GM18505 (cell line): Measurements from ENCODE around the gene CYTH2.

Experiments
- ATAC-seq: cut with Tn5 transposase; IDR thresholded peaks from one replicate; pipeline ENCODE4 v1.9.1; 2021; ENCODE audit not compliant: unreplicated experiment
- POLR2A ChIP-seq: IDR thresholded peaks from 4 replicates; pipeline ENCODE4 v1.6.1; 2011; ENCODE audit warnings: borderline replicate concordance; ENCODE audit not compliant: insufficient read depth, insufficient read length; ENCODE audit errors: extremely low read depth

The CYTH2 gene

DNA sequence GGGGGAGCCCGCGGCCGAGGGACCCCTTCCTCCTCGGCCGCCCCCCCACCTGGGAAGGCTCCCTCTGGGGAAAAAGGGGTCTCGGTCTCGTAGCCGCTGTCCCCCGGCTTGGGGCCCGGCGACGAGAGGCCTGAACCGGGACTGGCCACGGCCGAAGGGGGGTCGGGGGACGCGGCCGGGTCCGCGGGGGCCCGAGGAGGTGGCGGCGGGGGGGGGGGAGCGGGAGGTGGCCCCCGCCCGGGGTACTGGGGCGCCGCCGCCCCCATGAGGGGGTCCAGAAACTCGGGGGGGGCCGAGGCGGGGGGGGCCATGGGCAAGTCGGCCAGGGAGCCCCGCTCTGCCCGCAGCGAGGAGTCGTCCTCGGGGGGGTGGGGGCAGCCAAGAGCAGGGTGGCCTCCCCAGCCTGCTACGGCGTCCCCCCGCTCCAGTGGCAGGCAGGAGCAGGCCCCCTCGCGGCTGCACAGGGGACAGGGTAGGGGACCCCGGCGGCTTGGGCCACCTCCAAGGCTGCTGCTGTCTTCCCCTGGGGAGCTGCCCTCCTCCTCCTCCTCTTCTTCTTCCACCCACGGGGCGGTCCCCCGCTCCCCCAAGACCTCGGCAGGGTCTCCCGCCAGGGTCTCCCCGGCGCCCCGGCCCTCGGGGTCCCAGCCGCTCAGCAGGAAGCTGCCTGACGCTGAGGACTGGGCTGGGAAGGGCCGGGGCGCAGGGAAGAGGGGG, 29.6 kb downstream of the CYTH2 start:
- ATAC-seq: no peak
- TF ChIP-seq POLR2A: no peak

DNA sequence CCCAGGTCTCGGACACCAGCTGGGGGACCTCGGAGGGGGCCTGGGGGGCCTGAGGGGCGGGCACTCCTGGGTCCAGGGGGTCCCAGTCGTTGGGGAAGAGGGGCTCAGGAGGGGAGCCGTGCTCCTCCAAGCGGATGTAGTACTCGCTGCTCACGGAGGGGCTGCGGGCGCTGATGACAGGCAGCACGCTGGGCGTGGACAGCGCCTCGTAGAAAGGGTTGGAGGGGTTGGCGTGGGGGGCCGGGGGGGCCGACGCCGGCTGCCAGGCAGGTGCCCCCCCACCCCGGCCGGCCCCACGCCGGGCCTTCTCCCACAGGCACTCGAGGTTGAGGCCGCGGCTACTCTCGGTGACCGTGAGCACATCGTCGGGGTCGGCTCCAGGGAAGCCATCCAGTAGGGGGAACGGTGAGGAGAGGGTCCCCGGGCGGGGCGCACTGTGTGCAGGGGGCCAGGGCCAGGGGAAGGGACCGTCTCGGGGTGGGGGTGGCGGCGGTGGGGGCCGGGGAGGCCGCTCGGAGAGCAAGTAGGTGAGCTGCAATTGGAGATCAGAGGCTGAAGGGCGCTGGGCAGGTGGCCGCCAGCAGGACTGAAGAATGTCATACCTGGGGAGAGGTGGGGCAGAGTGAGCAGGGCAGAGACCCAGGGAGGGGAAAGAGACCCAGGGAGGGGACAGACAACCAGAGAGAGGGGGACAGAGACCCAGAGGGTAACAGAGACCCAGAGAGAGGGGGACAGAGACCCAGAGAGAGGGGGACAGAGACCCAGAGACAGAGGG, 30.3 kb downstream of the CYTH2 start:
- no peak for TF ChIP-seq POLR2A
- no peak for ATAC-seq

DNA sequence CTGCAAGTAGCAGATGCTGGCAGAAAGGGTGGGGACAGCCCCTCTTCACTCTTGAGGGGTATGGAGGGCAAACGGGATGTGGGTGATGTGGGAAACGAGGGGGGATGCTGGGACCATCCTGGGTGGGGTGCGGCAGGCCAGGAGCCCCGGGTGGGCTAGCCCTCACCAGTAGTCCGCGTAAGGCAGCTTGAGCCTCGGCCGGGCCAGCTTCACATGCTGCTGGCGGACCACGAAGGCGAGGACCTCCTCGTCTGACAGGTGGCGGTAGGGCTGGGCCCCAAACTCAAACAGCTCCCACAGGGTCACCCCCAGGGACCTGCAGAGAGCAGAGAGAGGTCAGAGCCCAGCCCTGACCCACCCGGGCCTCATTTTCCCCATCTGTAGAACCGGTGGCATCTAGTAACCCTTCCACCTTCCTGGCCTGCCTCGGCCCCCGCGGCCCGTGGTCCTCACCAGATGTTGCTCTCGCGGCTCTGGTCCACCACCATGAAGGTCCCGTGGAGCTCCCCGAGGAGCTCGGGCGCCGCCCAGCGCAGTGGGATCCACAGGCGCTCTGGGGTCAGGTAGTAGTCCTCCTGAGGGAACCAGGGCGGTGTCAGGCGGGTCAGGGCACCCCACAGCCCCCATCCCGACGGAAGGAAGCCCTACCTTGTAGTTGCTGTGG, 31.8 kb downstream of the CYTH2 start:
- no peak for TF ChIP-seq POLR2A
- ATAC-seq: no peak

DNA sequence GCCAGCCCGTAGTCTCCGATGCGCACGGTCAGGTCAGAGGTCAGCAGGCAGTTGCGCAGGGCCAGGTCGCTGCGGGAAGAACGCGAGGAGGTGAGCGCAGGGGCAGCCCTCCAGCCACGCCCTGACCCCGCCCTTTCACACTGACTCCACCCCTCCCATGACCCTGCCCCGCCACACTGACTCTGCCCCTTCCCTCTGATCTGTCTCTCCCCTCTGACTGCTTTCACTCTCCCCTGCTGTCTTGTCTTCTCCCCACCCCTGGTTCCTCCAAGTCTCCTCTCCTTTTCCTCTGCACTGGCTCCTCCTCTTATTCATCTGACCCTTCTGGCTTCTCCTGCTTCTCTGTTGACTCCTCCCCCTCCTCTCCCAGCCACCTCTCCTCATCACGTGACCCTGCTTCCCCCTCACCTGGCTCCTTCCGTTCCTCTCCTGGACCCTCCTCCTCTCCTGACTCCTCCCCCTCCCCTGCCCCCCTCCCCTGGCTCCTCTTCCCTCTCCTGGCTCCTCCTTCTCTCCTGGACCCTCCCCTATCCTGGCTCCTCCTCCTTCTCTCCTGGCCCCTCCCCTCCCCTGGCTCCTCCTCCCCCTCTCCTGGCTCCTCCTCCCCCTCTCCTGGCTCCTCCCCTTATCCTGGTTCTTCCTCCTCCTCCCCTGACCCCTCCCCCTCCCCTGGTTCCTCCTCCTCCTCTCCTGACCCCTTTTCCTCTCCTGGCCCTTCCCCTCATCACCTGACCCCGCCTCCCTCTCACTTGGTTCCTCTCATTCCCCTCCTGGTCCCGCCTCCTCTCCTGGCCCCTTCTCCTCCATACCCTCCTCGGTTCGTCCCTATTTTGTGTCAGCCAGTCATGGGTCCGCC, 32.6 kb downstream of the CYTH2 start:
- peak; percentile 31 for ATAC-seq
- no peak for TF ChIP-seq POLR2A

DNA sequence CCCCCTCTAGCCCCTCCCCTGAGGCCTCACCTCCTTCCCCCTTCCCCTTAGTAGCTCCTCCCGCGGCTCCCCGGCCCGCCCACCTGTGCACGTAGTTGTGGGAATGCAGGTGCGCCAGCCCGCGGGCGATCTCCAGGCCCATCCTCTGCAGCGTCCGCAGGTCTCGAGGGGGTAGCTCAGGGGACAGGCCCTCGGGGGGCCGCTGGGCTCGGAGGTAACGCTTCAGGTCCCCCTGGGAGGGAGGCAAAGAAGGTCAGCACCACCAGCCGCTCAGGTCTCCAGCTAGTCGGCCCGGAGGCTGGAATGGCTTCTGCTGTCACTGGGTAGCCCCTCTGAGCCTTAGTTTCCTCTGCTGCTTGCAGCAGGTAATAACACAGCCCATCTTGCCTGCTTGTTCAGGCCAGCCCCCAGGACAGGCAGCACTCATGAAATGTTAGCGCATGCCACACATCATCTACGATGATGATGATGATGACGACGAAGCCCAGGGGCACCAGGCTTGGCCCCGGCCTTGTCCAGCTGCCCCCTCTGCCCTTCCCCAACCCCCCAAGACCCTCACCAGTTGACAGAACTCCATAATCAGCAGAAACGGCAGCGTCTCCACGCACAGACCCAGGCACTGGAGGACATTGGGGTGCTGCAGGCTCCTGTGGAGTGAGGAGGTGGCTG, 33.3 kb downstream of the CYTH2 start:
- ATAC-seq: peak; percentile 41
- TF ChIP-seq POLR2A: no peak

DNA sequence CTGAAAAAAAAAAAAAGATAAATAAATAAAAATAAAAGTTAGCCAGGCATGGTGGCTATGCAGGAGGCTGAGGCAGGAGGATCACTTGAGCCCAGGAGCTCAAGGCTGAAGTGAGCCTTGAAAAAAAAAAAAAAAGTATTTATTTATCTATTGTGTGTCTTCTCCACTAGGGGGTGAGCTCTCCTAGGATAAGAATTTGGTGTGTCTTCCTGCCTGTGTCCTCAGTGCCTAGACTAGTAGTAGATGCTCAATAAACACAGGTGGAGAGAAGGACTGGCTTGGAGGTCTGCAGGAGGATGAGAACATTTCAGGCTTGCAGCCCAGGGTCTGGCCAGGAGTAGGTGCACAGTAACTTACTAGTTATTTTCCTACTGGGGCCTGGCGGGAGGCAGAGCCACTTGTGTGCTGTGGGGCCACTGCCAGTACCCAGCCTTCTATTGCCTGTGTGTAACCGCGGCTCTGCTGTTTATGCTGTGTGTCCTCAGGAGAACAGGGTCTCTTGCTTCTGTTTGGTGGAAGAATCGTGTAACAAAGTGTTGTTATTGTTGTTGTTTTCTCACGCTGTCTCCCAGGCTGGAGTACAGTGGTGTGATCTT, 37.1 kb downstream of the CYTH2 start:
- ATAC-seq: no peak
- TF ChIP-seq POLR2A: no peak

DNA sequence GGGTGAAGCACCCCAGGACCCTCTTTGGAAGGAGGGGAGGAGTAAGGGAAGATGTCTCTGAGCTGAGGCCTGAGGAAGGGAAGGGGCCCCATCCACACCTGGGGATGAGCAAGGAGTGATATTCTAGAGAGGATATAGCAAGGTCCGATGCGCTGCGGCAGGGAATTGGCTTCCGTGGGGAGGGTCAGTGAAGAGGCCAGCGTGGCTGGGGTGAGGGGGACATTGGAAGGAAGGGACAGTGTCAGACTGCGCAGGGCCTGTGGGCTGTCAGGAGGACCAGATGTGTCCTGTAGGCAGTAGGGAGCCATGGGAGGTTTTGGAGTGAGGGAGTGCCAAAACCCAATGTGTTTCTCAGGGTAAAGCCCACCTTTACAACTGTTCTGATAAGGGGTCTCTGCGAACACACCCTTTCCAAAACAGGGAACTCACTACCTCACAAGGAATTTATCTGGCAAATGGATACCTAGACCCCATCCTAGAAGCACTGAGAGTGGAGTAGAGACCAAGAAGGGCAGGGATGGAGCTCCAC, 38.8 kb downstream of the CYTH2 start:
- ATAC-seq: no peak
- TF ChIP-seq POLR2A: no peak

DNA sequence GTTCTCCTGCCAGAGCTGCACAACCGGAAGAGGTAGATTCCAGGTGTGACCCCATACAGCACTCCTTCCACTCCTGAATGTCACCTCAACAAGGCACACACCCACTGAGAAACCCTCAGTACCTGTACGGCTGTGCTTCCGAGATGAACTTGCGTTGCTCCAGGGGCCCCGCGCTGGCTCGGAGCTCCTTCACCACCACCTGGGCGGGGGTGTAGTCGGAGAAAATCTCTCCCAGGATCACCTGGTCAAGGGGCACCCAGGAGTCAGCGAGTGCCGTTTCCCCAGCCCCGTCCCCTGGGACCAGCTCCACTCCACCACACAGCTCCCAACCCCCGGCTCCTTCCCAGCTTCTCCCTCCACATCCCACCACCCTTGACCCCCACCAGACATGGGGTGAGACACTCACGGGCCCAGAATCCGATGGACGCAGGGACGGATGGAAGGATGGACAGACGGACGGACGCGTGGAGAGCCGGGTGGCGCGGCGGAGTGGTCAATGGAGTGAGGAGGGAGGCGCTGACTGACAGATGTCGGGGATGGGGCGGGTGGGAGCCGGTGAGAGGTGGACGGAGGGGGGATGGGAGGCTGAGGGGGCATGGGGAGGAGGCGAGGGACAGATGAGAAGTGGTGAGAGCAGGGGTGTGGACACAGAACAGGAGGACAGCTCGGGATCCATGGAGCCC, 39.7 kb downstream of the CYTH2 start:
- TF ChIP-seq POLR2A: no peak
- ATAC-seq: no peak

DNA sequence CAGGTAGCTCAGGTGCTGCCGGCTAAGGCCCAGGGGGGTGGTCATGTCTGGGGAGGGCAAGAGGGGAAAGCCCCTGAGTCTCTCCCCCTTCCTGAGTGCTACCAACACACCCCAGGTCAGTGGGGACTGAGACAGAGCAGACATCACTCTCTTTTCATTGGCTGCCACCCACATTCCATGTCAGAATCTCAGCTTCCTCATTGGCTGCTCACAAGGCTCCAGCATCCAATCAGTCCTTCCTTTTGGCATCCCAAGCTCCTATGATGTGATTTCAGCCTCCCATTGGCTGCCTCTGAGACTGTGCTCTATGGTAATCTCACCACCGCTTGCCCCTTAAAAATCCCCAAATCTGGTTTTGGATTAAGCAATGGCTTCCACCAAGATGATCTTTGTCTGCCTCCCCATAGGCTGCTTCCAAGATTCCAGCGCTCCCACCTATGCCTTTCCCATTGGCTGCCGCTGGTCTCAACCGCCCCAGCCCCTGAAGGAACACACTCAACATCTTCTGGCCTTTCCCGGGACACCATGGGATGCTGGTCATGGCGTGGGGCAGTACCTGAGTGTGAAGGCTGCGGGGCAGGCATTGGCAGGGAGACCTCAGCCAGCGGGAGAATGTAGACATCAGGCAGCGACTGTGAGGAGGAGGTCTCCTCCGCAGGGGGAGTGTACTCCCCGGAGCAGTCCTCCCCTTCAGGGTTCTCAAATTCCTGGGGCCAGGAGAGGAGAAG, 40.5 kb downstream of the CYTH2 start:
- TF ChIP-seq POLR2A: no peak

DNA sequence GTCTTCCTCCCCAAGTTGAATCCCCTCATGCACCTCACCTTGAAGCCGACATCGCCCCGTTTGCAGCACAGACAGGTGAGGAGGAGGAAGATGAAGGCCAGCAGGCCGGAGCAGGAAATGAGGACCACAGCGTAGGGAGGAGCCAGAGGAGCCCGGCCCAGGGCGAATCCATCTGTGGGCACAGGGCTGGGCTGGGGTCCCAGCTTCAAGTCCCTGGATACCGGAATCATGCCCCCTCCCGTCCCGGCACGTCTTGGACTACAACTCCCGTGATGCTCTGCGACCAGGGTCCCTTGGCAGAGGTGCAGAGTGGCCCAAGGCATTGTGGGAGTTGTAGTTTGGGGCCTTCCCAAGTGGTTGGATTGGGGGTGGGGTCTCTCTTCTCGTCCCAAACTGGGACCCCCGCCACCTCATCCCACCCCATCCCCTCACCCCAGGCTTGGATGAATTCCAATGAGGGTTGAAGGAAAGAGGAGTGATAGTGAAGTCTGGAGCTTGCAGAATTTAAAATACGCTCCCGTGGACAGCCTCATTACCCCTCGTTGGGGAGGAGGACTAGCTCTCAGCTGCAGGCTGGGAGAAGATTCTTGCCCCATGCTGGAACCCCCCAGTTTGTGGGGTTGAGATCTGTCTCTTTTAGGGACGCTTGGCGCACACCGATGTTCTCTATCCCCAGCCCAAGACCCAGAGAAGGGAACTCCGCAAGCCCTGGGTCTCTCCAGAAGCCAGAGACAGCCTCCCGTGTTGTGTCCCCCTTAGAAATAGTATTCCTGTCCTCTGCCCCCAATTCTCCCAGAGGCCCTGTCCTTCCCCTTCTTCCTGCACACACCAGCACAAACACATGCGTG, 41.5 kb downstream of the CYTH2 start:
- no peak for TF ChIP-seq POLR2A
- no peak for ATAC-seq

More for the DNA sequence above, 40.5 kb downstream of the CYTH2 start:
- no peak for ATAC-seq
